NCI-H345 treated with DMSO at 0.1 percent for 48 hours (cell line): Measurements from ENCODE around the gene VPREB1.
"Not testable (repeated sequence)": the region's sequence is repeated elsewhere in the genome, so short reads cannot be mapped to it uniquely, and the experiment has no call there.

Source experiments
- DNase-seq: peaks from one replicate; lab custom pipeline; 2025; ENCODE audit not compliant: unreplicated experiment; lab: John Stamatoyannopoulos, UW

Gene VPREB1

GRCh38 chr22:22293436-22293835 lies 48.9 kb downstream of the VPREB1 start:
- DNase-seq, result not testable (repeated sequence)

GRCh38 chr22:22294641-22295040 lies 50.1 kb downstream of the VPREB1 start:
- not testable (repeated sequence) for DNase-seq
